Loucy (cell line): ENCODE measurements around the gene BMPER.

Experiments
- H2AFZ ChIP-seq: fragments of 200-600 bp; sonication (generic); 2 replicates; pipeline ENCODE4 v1.6.0; 2016; ENCODE audit warnings: antibody characterized with exemption, mild to moderate bottlenecking, low read length, moderate library complexity
- H3F3A ChIP-seq: fragments of 200-600 bp; 2 replicates; pipeline ENCODE4 v1.6.0; 2016; ENCODE audit warnings: antibody characterized with exemption, low read depth, mild to moderate bottlenecking
- H3K27me3 ChIP-seq: fragments of 200-600 bp; sonication (generic); 2 replicates; pipeline ENCODE4 v1.6.1; 2014; ENCODE audit warnings: low read length, mild to moderate bottlenecking; ENCODE audit not compliant: insufficient read depth, poor library complexity, severe bottlenecking
- H3K36me3 ChIP-seq: fragments of 200-600 bp; sonication (generic); 2 replicates; pipeline ENCODE4 v1.6.1; 2016; ENCODE audit warnings: low read length; ENCODE audit not compliant: insufficient read depth
- H3K4me1 ChIP-seq: fragments of 200-600 bp; sonication (generic); 2 replicates; pipeline ENCODE4 v1.5.1; 2014; ENCODE audit warnings: low read length, mild to moderate bottlenecking; ENCODE audit not compliant: insufficient read depth, poor library complexity, severe bottlenecking
- H3K4me2 ChIP-seq: fragments of 200-600 bp; sonication (generic); 2 replicates; pipeline ENCODE4 v1.6.0; 2014; ENCODE audit warnings: antibody characterized with exemption, low read length, low read depth, mild to moderate bottlenecking; ENCODE audit not compliant: poor library complexity, severe bottlenecking
- H3K4me3 ChIP-seq: fragments of 200-600 bp; sonication (generic); 2 replicates; pipeline ENCODE4 v1.5.1; 2014; ENCODE audit warnings: low read length, mild to moderate bottlenecking, mixed read lengths; ENCODE audit not compliant: poor library complexity, severe bottlenecking
- H3K79me2 ChIP-seq: fragments of 200-600 bp; sonication (generic); 2 replicates; pipeline ENCODE4 v1.6.1; 2014; ENCODE audit warnings: low read length; ENCODE audit not compliant: insufficient read depth
- H3K9ac ChIP-seq: fragments of 200-600 bp; sonication (generic); 2 replicates; pipeline ENCODE4 v1.6.0; 2014; ENCODE audit warnings: mild to moderate bottlenecking, low read depth, low read length, moderate library complexity; ENCODE audit not compliant: poor library complexity, severe bottlenecking
- H3K9me2 ChIP-seq: fragments of 200-600 bp; sonication (generic); replicated peaks from 2 replicates; pipeline ENCODE4 v1.6.1; 2016; ENCODE audit warnings: low read depth, low read length, mixed read lengths
- H3K9me3 ChIP-seq: fragments of 200-600 bp; sonication (generic); 2 replicates; pipeline ENCODE4 v1.6.1; 2014; ENCODE audit warnings: mild to moderate bottlenecking, antibody characterized with exemption, low read length, low read depth; ENCODE audit not compliant: insufficient read depth
- H4K20me1 ChIP-seq: fragments of 200-600 bp; sonication (generic); 2 replicates; pipeline ENCODE4 v1.6.0; 2014; ENCODE audit warnings: antibody characterized with exemption, low read length, mild to moderate bottlenecking; ENCODE audit not compliant: insufficient read depth, poor library complexity, severe bottlenecking
- EZH2phosphoT487 ChIP-seq: fragments of 200-600 bp; IDR thresholded peaks from 2 replicates; pipeline ENCODE4 v1.6.1; 2018; ENCODE audit warnings: antibody characterized with exemption, mild to moderate bottlenecking, moderate library complexity, borderline replicate concordance
- TF ChIP-seq, protein P1 (sequence below): fragments of 200-600 bp; sonication (generic); conservative IDR thresholded peaks from 2 replicates; pipeline ENCODE4 v1.5.1; 2014; ENCODE audit warnings: mild to moderate bottlenecking, antibody characterized with exemption, low read length

Gene BMPER

DNA sequence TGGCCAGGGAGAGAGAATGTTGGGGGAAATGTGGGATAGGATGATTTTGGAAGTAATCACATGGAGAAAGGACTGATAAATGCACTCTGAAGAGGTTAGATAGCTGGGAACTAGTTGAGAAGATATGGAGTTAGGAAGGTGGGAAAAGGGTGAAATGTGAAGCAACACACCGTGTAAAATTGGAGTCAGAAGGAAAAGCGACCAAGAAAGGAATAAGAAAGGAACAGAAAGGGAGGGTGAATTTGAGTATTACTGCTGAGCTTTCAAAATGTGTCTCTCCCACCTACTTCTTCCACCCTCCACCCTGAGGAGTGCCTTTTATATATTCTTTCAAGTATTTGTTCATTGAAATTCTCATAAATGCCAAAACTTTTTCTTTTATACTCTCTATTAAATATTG, 171.8 kb downstream of the BMPER start:
- TF ChIP-seq EZH2phosphoT487 = no peak
- TF ChIP-seq, protein P1, sequence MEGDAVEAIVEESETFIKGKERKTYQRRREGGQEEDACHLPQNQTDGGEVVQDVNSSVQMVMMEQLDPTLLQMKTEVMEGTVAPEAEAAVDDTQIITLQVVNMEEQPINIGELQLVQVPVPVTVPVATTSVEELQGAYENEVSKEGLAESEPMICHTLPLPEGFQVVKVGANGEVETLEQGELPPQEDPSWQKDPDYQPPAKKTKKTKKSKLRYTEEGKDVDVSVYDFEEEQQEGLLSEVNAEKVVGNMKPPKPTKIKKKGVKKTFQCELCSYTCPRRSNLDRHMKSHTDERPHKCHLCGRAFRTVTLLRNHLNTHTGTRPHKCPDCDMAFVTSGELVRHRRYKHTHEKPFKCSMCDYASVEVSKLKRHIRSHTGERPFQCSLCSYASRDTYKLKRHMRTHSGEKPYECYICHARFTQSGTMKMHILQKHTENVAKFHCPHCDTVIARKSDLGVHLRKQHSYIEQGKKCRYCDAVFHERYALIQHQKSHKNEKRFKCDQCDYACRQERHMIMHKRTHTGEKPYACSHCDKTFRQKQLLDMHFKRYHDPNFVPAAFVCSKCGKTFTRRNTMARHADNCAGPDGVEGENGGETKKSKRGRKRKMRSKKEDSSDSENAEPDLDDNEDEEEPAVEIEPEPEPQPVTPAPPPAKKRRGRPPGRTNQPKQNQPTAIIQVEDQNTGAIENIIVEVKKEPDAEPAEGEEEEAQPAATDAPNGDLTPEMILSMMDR = no peak
- Histone ChIP-seq H4K20me1 (no peaks in the 10 kb centered on the region), H3K4me2 (no peak overlapping the region), H3K4me1 (no peaks in the 10 kb centered on the region), H3K27me3 (no peaks in the 10 kb centered on the region), H3K9me2 (no peaks in the 10 kb centered on the region; the same call in 1 of the 2 replicates), H2AFZ (no peak overlapping the region), H3K79me2 (no peaks in the 10 kb centered on the region), H3K9me3 (no peaks in the 10 kb centered on the region), H3K9ac (no peak overlapping the region), H3K36me3 (no peaks in the 10 kb centered on the region), H3K4me3 (no peak overlapping the region), H3F3A (no peaks in the 10 kb centered on the region)

DNA sequence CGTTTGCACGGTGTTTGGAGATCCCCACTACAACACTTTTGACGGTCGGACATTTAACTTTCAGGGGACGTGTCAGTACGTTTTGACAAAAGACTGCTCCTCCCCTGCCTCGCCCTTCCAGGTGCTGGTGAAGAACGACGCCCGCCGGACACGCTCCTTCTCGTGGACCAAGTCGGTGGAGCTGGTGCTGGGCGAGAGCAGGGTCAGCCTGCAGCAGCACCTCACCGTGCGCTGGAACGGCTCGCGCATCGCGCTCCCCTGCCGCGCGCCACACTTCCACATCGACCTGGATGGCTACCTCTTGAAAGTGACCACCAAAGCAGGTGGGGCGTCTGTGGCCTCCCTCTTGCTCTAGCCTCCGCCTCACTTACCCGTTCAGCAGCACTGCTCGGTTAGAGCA, 173.5 kb downstream of the BMPER start:
- no peaks in the 10 kb centered on the region; the same call in 1 of the 2 replicates for H3K9me2 ChIP-seq
- H3K4me1 ChIP-seq = no peaks in the 10 kb centered on the region
- no peaks in the 10 kb centered on the region for H3K79me2 ChIP-seq
- H3K4me3 ChIP-seq = no peak overlapping the region
- H3K9ac ChIP-seq = no peak overlapping the region
- H3K9me3 ChIP-seq = no peaks in the 10 kb centered on the region
- no peak overlapping the region for H3K4me2 ChIP-seq
- no peak for TF ChIP-seq EZH2phosphoT487
- H3K36me3 ChIP-seq = no peaks in the 10 kb centered on the region
- H3F3A ChIP-seq = no peaks in the 10 kb centered on the region
- H3K27me3 ChIP-seq = no peaks in the 10 kb centered on the region
- H4K20me1 ChIP-seq = no peaks in the 10 kb centered on the region
- H2AFZ ChIP-seq = no peak overlapping the region

DNA sequence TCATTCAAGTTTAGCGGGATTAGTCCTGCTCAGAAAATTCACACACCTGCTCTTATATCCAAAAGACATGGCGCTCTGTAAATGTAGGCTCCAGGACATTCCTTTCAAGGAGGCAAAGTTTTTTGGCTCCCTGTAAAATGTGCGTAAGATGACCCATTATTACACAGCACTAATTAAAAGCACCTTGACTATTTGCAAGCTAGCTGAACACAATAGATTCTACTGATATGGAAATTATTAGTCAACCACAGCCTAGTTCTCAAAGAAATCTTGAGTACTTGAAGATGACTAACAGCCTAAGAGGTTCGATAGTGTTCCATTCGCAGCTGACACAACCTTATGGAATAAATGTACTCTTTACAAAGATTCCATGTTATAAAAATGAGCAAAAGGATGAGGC, 175.2 kb downstream of the BMPER start:
- Histone ChIP-seq H2AFZ (no peak overlapping the region), H3K4me2 (no peak overlapping the region), H3K79me2 (no peaks in the 10 kb centered on the region), H3K9me3 (no peaks in the 10 kb centered on the region), H3K4me3 (no peak overlapping the region), H3K27me3 (no peaks in the 10 kb centered on the region), H3K9me2 (no peaks in the 10 kb centered on the region; the same call in 1 of the 2 replicates), H3K36me3 (no peaks in the 10 kb centered on the region), H3F3A (no peaks in the 10 kb centered on the region), H3K9ac (no peak overlapping the region), H4K20me1 (no peaks in the 10 kb centered on the region), H3K4me1 (no peaks in the 10 kb centered on the region)
- no peak for TF ChIP-seq EZH2phosphoT487
- TF ChIP-seq, protein P1 = no peak

DNA sequence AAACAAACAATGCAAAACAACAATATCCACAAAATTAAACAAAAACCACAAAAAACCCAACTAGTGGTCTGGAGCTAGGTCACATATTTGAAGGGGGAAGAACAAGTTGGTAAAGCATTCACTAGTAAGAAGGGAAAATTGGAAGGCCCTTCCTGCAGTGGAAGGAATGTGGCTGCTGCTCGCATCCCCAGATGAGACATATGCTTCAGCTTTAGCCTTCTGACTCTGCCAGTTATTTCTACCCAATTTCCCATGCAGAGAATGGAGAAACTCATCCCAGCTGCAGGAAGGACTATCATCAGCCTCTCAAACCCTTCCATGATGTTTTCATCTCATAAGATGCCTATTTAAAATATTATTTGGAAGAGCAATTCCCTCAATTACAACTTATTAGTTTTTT, 176.6 kb downstream of the BMPER start:
- Histone ChIP-seq H3K9me3 (no peaks in the 10 kb centered on the region), H3K4me2 (no peak overlapping the region), H3F3A (no peaks in the 10 kb centered on the region), H2AFZ (no peak overlapping the region), H3K79me2 (no peaks in the 10 kb centered on the region), H3K4me3 (no peak overlapping the region), H3K27me3 (no peaks in the 10 kb centered on the region), H3K4me1 (no peaks in the 10 kb centered on the region), H3K9me2 (no peaks in the 10 kb centered on the region; the same call in 1 of the 2 replicates), H3K36me3 (no peaks in the 10 kb centered on the region), H3K9ac (no peak overlapping the region), H4K20me1 (no peaks in the 10 kb centered on the region)
- TF ChIP-seq, protein P1 = no peak
